GM18870 (cell line): ENCODE results near the gene SNRPD2.
"Not testable (repeated sequence)": the region's sequence is repeated elsewhere in the genome, so short reads cannot be mapped to it uniquely, and the experiment has no call there.

ENCODE experiments used
- ATAC-seq: cut with Tn5 transposase; IDR thresholded peaks from one replicate; pipeline ENCODE4 v1.9.1; 2021; ENCODE audit warnings: moderate library complexity; ENCODE audit not compliant: unreplicated experiment

SNRPD2 gene

GRCh38 chr19:45705710-45706415 is 14.1 kb upstream of the SNRPD2 start:
- ATAC-seq = no peak

GRCh38 chr19:45705115-45705514 is 13.4 kb upstream of the SNRPD2 start:
- ATAC-seq = no peak

- ATAC-seq = no peak
Observed at GRCh38 chr19:45701676-45702075, 9.9 kb upstream of the SNRPD2 start.

- ATAC-seq = no peak
Observed at GRCh38 chr19:45693106-45693788, 1.5 kb upstream of the SNRPD2 start.

GRCh38 chr19:45692187-45693105 is 693 bp upstream of the SNRPD2 start, which contains the start of gene QPCTL:
TSS of gene QPCTL (plus strand) at chr19:45692666. CDS start at chr19:45692704, 38 bp downstream.
- ATAC-seq = peak; percentile 88

GRCh38 chr19:45687599-45687998 is 4.2 kb downstream of the SNRPD2 start:
- ATAC-seq = no peak

- not testable (repeated sequence) for ATAC-seq
Observed at GRCh38 chr19:45685045-45685444, 6.7 kb downstream of the SNRPD2 start.

- ATAC-seq = no peak
Observed at GRCh38 chr19:45682908-45683307, 8.8 kb downstream of the SNRPD2 start.

- ATAC-seq = no peak
Observed at GRCh38 chr19:45682117-45682516, 9.6 kb downstream of the SNRPD2 start.

GRCh38 chr19:45681391-45682015 is 10.2 kb downstream of the SNRPD2 start:
- no peak for ATAC-seq

- ATAC-seq = no peak
Observed at GRCh38 chr19:45677351-45678230, 14.2 kb downstream of the SNRPD2 start.

- no peak for ATAC-seq
Observed at GRCh38 chr19:45676851-45677263, 14.9 kb downstream of the SNRPD2 start.

- ATAC-seq = no peak
Observed at GRCh38 chr19:45674946-45675345, 16.8 kb downstream of the SNRPD2 start.

GRCh38 chr19:45670670-45671453 is 20.9 kb downstream of the SNRPD2 start:
- ATAC-seq = peak; percentile 48

- ATAC-seq = no peak
Observed at GRCh38 chr19:45668342-45668871, 23.3 kb downstream of the SNRPD2 start.

- no peak for ATAC-seq
Observed at GRCh38 chr19:45667620-45668341, 24.0 kb downstream of the SNRPD2 start, which contains the start of gene GIPR. TSS of gene GIPR (plus strand) at chr19:45668221. CDS start at chr19:45669521, 1,300 bp downstream.

GRCh38 chr19:45664575-45664974 is 27.2 kb downstream of the SNRPD2 start:
- no peak for ATAC-seq

GRCh38 chr19:45663800-45664199 is 28.0 kb downstream of the SNRPD2 start:
- ATAC-seq = no peak
